RPMI8226 (cell line): ENCODE results near the gene TMEM123.
A peak's percentile ranks its signal among the peaks of the same experiment; 100 is the strongest.

ENCODE experiments used
- DNase-seq: peaks from one replicate; pipeline ENCODE4 v3.0.0-alpha.2; 2015

TMEM123 gene

GRCh38 chr11:102346748-102347461 is 105.7 kb downstream of the TMEM123 start, which contains the start of gene BIRC2:
TSS of gene BIRC2 (plus strand) at chr11:102347214. CDS start at chr11:102349855, 2,641 bp downstream.
- DNase-seq: peak; percentile 96

- no peak for DNase-seq
Observed at GRCh38 chr11:102346456-102346747, 106.2 kb downstream of the TMEM123 start.
